RWPE2 (cell line): ENCODE results near the gene GGA3.
"Not testable (repeated sequence)": the region's sequence is repeated elsewhere in the genome, so short reads cannot be mapped to it uniquely, and the experiment has no call there.

Experiments
- ATAC-seq: fragments of 200-7000 bp; cut with Tn5 transposase; 3 replicates; pipeline ENCODE4 v1.9.1; 2021; ENCODE audit warnings: low read depth
- DNase-seq: peaks from one replicate; pipeline ENCODE4 v3.0.0-alpha.2; 2020; ENCODE audit warnings: low spot score
- H3K27ac ChIP-seq: fragments of 450-650 bp; 2 replicates; pipeline ENCODE4 v1.5.1; 2017; ENCODE audit warnings: mild to moderate bottlenecking; ENCODE audit not compliant: poor library complexity, severe bottlenecking
- H3K27me3 ChIP-seq: fragments of 250-450 bp; sonication (Bioruptor Pico); 2 replicates; pipeline ENCODE4 v1.5.1; 2021; ENCODE audit warnings: mild to moderate bottlenecking, moderate library complexity; ENCODE audit not compliant: insufficient read depth, poor library complexity, severe bottlenecking
- H3K36me3 ChIP-seq: fragments of 250-450 bp; sonication (Bioruptor Pico); 2 replicates; pipeline ENCODE4 v1.5.1; 2020; ENCODE audit warnings: low read depth, mild to moderate bottlenecking, moderate library complexity
- H3K4me1 ChIP-seq: fragments of 250-450 bp; sonication (Bioruptor Pico); 2 replicates; pipeline ENCODE4 v1.5.1; 2021; ENCODE audit warnings: mild to moderate bottlenecking, moderate library complexity; ENCODE audit not compliant: insufficient read depth, poor library complexity, severe bottlenecking
- H3K4me3 ChIP-seq: fragments of 250-450 bp; sonication (Bioruptor Pico); 2 replicates; pipeline ENCODE4 v1.5.1; 2021; ENCODE audit warnings: mild to moderate bottlenecking, moderate library complexity; ENCODE audit not compliant: severe bottlenecking
- H3K9me3 ChIP-seq: fragments of 250-450 bp; sonication (Bioruptor Pico); 2 replicates; pipeline ENCODE4 v1.5.1; 2021; ENCODE audit warnings: mild to moderate bottlenecking, moderate library complexity; ENCODE audit not compliant: severe bottlenecking
- TF ChIP-seq, protein P1 (sequence below): fragments of 450-650 bp; IDR thresholded peaks from one replicate; pipeline ENCODE4 v1.5.1; 2017; ENCODE audit warnings: mild to moderate bottlenecking, moderate library complexity; ENCODE audit not compliant: poor library complexity, severe bottlenecking

GGA3 gene

DNA sequence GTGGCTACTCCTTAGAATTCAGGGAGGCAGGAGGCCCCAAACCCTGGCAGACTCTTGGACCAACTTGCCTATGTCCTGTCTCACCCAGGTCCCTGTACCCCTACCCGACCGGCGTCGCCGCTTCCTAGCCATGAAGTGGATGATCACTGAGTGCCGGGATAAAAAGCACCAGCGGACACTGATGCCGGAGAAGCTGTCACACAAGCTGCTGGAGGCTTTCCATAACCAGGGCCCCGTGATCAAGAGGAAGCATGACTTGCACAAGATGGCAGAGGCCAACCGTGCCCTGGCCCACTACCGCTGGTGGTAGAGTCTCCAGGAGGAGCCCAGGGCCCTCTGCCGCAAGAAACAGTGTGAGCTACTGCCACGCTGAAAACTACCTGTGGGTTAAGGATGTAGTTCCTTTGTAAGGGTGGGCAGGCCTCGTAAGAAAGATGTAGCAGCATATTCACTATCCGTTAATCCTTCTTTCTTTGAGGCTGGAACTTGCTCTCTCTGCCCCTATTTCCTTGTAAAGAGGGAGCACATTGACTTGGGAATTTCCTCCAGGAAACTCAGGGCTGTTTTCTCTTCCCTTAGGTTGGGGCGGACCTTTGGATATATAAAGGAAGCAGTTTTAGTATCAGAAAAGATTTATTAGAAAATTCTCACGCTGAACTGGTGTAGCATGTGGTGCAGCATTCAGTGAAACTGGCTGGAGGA lies 4.4 kb upstream of the GGA3 start:
- ATAC-seq (no peak), DNase-seq (no peak)
- H3K27ac ChIP-seq = no peak overlapping the region
- H3K27me3 ChIP-seq = no peaks in the 10 kb centered on the region
- H3K36me3 ChIP-seq = peaks cover 36% of the 10 kb centered on the region
- TF ChIP-seq, protein P1, sequence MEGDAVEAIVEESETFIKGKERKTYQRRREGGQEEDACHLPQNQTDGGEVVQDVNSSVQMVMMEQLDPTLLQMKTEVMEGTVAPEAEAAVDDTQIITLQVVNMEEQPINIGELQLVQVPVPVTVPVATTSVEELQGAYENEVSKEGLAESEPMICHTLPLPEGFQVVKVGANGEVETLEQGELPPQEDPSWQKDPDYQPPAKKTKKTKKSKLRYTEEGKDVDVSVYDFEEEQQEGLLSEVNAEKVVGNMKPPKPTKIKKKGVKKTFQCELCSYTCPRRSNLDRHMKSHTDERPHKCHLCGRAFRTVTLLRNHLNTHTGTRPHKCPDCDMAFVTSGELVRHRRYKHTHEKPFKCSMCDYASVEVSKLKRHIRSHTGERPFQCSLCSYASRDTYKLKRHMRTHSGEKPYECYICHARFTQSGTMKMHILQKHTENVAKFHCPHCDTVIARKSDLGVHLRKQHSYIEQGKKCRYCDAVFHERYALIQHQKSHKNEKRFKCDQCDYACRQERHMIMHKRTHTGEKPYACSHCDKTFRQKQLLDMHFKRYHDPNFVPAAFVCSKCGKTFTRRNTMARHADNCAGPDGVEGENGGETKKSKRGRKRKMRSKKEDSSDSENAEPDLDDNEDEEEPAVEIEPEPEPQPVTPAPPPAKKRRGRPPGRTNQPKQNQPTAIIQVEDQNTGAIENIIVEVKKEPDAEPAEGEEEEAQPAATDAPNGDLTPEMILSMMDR = no peak
- no peak overlapping the region for H3K4me3 ChIP-seq
- peaks cover 3% of the 10 kb centered on the region for H3K4me1 ChIP-seq
- H3K9me3 ChIP-seq = no peaks in the 10 kb centered on the region

DNA sequence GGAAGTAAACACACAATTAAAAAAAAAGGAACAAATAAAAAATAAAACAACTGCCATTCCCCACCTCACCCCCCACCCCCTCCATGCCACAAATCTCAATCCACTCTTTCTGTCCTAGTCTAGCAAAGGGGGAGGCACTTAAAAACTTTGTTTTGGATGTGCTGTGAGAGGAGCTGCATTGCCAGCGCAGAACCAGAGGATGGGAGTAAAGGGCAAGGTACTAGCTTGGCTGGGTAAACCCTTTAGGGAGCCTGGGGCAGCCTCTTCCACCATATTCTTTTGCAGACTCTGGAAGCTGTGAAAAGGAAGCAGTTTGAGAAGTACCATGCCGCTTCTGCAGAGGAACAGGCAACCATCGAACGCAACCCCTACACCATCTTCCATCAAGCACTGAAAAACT lies 1.6 kb upstream of the GGA3 start:
- Histone ChIP-seq H3K4me3 (no peak overlapping the region), H3K27ac (no peak overlapping the region), H3K9me3 (no peaks in the 10 kb centered on the region), H3K27me3 (no peaks in the 10 kb centered on the region), H3K36me3 (peaks cover 45% of the 10 kb centered on the region), H3K4me1 (peaks cover 6% of the 10 kb centered on the region)
- TF ChIP-seq, protein P1 = no peak
- ATAC-seq (no peak), DNase-seq (no peak)

DNA sequence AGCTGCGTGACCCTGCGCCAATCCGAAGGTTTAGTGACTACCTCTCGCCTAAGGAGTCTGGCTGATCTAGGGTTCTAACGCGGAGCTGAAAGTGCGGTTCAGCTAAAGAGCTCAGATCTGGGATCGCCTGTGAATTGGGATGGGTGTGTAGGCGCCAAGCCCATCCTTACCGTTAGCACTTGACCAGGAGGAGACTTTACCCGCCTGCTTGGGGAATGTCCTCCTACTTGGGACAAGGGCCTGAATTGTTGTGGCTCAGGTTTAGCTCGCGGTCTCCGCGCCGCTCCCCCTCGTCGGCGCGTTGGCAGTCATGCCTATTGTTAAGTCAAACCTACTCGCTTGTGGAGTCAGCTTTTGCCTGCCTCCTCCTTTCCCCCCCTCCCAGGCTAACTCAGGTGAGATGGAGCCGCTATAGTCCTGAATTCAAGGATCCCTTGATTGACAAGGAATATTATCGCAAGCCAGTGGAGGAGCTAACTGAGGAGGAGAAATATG lies 753 bp upstream of the GGA3 start:
- peaks cover 45% of the 10 kb centered on the region for H3K36me3 ChIP-seq
- no peak for DNase-seq
- no peaks in the 10 kb centered on the region for H3K27me3 ChIP-seq
- H3K9me3 ChIP-seq = no peaks in the 10 kb centered on the region
- H3K4me3 ChIP-seq = peak overlapping the region; percentile 71
- TF ChIP-seq, protein P1 = no peak
- H3K27ac ChIP-seq = peak overlapping the region; percentile 74
- peak; percentile 28 for ATAC-seq
- H3K4me1 ChIP-seq = peaks cover 6% of the 10 kb centered on the region

DNA sequence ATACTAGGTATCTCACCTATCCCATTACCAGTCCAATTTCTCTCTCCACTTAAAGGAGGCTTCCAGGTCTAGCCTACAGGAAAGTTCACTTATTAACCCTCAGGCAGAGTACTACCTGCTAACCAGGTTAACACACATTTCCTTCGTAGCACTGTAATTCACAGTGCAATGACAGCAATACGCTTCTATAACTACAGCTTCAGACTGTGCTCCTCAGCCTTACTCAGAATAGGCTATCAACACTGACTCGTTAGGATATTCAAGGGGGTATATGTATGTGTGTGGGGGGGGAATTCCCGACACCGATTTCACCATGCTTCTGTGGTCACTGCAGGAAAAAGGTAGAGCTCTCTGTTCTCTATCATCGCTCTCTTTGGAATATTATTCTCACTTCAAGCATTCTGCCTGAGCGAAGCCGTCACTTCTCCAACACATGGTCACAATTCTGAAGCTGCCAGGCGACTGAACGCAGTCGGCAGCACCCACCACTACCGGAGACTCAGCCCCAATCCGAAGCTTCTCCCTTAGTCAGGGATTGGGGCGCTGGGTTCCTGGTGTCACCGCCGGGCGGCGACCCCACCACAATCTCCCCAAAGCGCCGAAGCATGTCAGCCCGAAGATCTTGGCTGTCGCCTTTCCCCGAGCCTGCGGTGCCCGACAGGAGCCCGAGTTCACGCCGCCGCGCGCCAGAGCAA lies 618 bp downstream of the GGA3 start:
- Histone ChIP-seq H3K4me3 (peak overlapping the region; percentile 71), H3K36me3 (peaks cover 36% of the 10 kb centered on the region), H3K9me3 (no peaks in the 10 kb centered on the region), H3K4me1 (peaks cover 12% of the 10 kb centered on the region), H3K27ac (peak overlapping the region; percentile 74), H3K27me3 (no peaks in the 10 kb centered on the region)
- ATAC-seq (peak; percentile 8; the same call in 1 of the 3 replicates), DNase-seq (no peak)
- TF ChIP-seq, protein P1 = no peak

DNA sequence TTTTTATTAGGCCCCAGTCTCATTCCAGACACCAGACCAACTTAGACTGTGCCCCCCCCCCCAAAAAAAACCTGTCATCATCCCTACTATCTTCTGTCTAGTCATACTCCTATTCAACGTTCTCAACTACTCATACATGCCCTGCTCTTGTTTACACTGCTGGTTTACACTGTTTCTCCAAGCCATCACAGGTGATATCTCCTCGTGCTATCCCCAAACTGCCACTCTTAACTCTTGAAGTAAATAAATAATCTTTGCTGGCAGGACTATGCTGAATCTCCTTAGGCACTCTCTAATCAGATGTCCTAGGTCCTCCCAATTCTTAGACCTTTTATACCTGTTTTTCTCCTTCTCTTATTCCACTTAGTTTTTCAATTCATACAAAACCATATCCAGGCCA lies 4.2 kb downstream of the GGA3 start:
- not testable (repeated sequence) for H3K27me3 ChIP-seq, ATAC-seq, H3K9me3 ChIP-seq

DNA sequence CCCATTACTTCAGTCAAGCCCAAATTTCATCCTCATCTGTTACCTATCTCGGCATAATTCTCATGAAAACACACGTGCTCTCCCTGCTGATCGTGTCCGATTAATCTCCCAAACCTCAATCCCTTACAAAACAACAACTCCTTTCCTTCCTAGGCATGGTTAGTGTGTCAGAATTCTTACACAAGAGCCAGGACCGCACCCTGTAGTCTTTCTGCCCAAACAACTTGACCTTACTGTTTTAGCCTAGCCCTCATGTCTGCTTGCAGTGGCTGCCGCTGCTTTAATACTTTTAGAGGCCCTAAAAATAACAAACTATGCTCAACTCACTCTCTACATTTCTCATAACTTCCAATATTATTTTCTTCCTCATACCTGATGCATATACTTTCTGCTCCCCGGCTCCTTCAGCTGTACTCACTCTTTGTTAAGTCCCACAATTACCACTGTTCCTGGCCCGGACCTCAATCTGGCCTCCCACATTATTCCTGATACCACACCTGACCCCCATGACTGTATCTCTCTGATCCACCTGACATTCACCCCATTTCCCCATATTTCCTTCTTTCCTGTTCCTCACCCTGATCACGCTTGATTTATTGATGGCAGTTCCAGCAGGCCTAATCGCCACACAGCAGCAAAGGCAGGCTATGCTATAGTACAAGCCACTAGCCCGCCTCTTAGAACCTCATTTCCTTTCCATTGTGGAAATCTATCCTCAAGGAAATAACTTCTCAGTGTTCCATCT lies 5.3 kb downstream of the GGA3 start:
- ATAC-seq, DNase-seq, H3K27me3 ChIP-seq, H3K27ac ChIP-seq, H3K4me3 ChIP-seq, H3K9me3 ChIP-seq, H3K36me3 ChIP-seq: not testable (repeated sequence)
- peaks cover 17% of the 10 kb centered on the region for H3K4me1 ChIP-seq

More for the DNA sequence above, 4.2 kb downstream of the GGA3 start:
- H3K4me1 ChIP-seq = peaks cover 16% of the 10 kb centered on the region
- not testable (repeated sequence) for H3K36me3 ChIP-seq, H3K4me3 ChIP-seq, DNase-seq, H3K27ac ChIP-seq
